Endodermal cell (in vitro differentiated cells): ENCODE results near the gene STARD13. TPM values are rescaled to one million over a fixed set of nuclear protein-coding genes. Genes with fewer than 3 reads are reported as not detected.

Experiments
- DNase-seq: peaks from one replicate; pipeline ENCODE4 v3.0.0-alpha.2; 2017
- H3K27ac ChIP-seq: 2 replicates; pipeline ENCODE4 v1.5.1; 2013; ENCODE audit warnings: mild to moderate bottlenecking, low read depth, low read length, moderate library complexity
- H3K27me3 ChIP-seq: 2 replicates; pipeline ENCODE4 v1.6.1; 2013; ENCODE audit warnings: mild to moderate bottlenecking, low read length, moderate library complexity; ENCODE audit not compliant: insufficient read depth, control insufficient read depth, poor library complexity, severe bottlenecking
- H3K36me3 ChIP-seq: 2 replicates; pipeline ENCODE4 v1.7.0; 2013; ENCODE audit warnings: mild to moderate bottlenecking, low read length, moderate library complexity; ENCODE audit not compliant: control insufficient read depth, insufficient read depth
- H3K4me1 ChIP-seq: one replicate; pipeline ENCODE4 v1.7.0; 2013; ENCODE audit warnings: low read length; ENCODE audit not compliant: control insufficient read depth, insufficient read depth
- H3K4me3 ChIP-seq: 2 replicates; pipeline ENCODE4 v1.5.1; 2013; ENCODE audit warnings: mild to moderate bottlenecking, low read length, moderate library complexity
- H3K9ac ChIP-seq: 2 replicates; pipeline ENCODE4 v1.6.1; 2013; ENCODE audit warnings: mild to moderate bottlenecking, low read length, moderate library complexity; ENCODE audit not compliant: poor library complexity, severe bottlenecking; ENCODE audit errors: extremely low read depth
- H3K9me3 ChIP-seq: 2 replicates; pipeline ENCODE4 v1.6.1; 2013; ENCODE audit warnings: mild to moderate bottlenecking, low read length, moderate library complexity; ENCODE audit not compliant: control insufficient read depth
- H3K27ac Mint-ChIP-seq: 2 replicates; pipeline ENCODE4 v1.8.0; 2020; ENCODE audit warnings: mixed read lengths
- H3K27me3 Mint-ChIP-seq: 2 replicates; pipeline ENCODE4 v1.8.0; 2021; ENCODE audit warnings: mild to moderate bottlenecking, mixed read lengths; ENCODE audit not compliant: insufficient read depth
- H3K36me3 Mint-ChIP-seq: 2 replicates; pipeline ENCODE4 v1.8.0; 2020; ENCODE audit warnings: low read depth, mixed read lengths
- H3K4me1 Mint-ChIP-seq: 2 replicates; pipeline ENCODE4 v1.8.0; 2020; ENCODE audit warnings: mixed read lengths
- H3K4me3 Mint-ChIP-seq: 2 replicates; pipeline ENCODE4 v1.8.0; 2020; ENCODE audit warnings: mild to moderate bottlenecking, moderate library complexity, mixed read lengths
- H3K9me3 Mint-ChIP-seq: 2 replicates; pipeline ENCODE4 v1.8.0; 2020; ENCODE audit warnings: mild to moderate bottlenecking, mixed read lengths
- CTCF ChIP-seq: fragments of 200-600 bp; sonication (generic); conservative IDR thresholded peaks from 2 replicates; pipeline ENCODE4 v1.5.0; 2021; ENCODE audit warnings: antibody characterized with exemption, mild to moderate bottlenecking
- WGBS, 2 experiments: methylation state at CpG; one replicate each; pipeline versions ENCODE4 v1.1.5 to v1.1.7; 2013; ENCODE audit warnings: missing lambda C conversion rate in 2 of 2, mixed read lengths in 1 of 2; ENCODE audit not compliant: insufficient coverage in 1 of 2, insufficient read length in 1 of 2; 5-methylcytosine and 5-hydroxymethylcytosine counted together
- total RNA-seq, 2 donors: library from RNA; stranded (reverse); fragmentation: NEBNext Ultra II Directional in 1 of 2; extraction: Animal tissue kit (Norgen Biotek cat#: 25700) in 1 of 2; gene quantifications; 2 replicates in 1 of 2; 3 replicates in 1 of 2; pipeline ENCODE4 v1.2.1, GENCODE V29; 2021

STARD13 gene
- total RNA-seq, 2 donors from 2014 or later = 2.5 to 3.7 TPM

GRCh38 chr13:33169273-33169980, 116.1 kb downstream of the STARD13 start:
- Histone ChIP-seq H3K27ac (no peak overlapping the region), H3K9me3 (no peaks in the 10 kb centered on the region), H3K4me1 (no peaks in the 10 kb centered on the region), H3K27me3 (no peaks in the 10 kb centered on the region), H3K36me3 (no peaks in the 10 kb centered on the region), H3K4me3 (no peak overlapping the region), H3K9ac (no peak overlapping the region)
- H3K4me1 Mint-ChIP-seq = no peaks in the 10 kb centered on the region
- H3K4me3 Mint-ChIP-seq = no peak overlapping the region
- no peaks in the 10 kb centered on the region for H3K27me3 Mint-ChIP-seq
- H3K9me3 Mint-ChIP-seq = peaks cover 8% of the 10 kb centered on the region
- DNase-seq = no peak
- WGBS, 2 experiments = 96% methylated on average over 4 to 6 of the region's 6 CpGs
- TF ChIP-seq CTCF = no peak
- no peak overlapping the region for H3K27ac Mint-ChIP-seq
- H3K36me3 Mint-ChIP-seq = no peaks in the 10 kb centered on the region

- WGBS, 2 experiments = 90 to 91% methylated on average over 2 to 5 of the region's 5 CpGs
- no peak overlapping the region for H3K4me3 Mint-ChIP-seq
- no peak overlapping the region for H3K27ac ChIP-seq
Measured at GRCh38 chr13:33168321-33168960, 117.1 kb downstream of the STARD13 start.

GRCh38 chr13:33167491-33167890, 118.1 kb downstream of the STARD13 start:
- Histone ChIP-seq H3K9ac (no peak overlapping the region), H3K27me3 (no peaks in the 10 kb centered on the region), H3K27ac (no peak overlapping the region), H3K4me3 (no peak overlapping the region), H3K36me3 (no peaks in the 10 kb centered on the region), H3K4me1 (no peaks in the 10 kb centered on the region), H3K9me3 (peaks cover 7% of the 10 kb centered on the region)
- Mint-ChIP-seq H3K4me3 (no peak overlapping the region), H3K36me3 (peaks cover 5% of the 10 kb centered on the region), H3K9me3 (peaks cover 20% of the 10 kb centered on the region), H3K4me1 (no peaks in the 10 kb centered on the region), H3K27ac (no peak overlapping the region), H3K27me3 (no peaks in the 10 kb centered on the region)
- TF ChIP-seq CTCF = no peak
- 88 to 92% methylated on average over 9 to 12 of the region's 12 CpGs for WGBS, 2 experiments
- no peak for DNase-seq

More at GRCh38 chr13:33168321-33168960, 117.1 kb downstream of the STARD13 start:
- H3K36me3 ChIP-seq = no peaks in the 10 kb centered on the region
- no peaks in the 10 kb centered on the region for H3K27me3 Mint-ChIP-seq
- no peaks in the 10 kb centered on the region for H3K36me3 Mint-ChIP-seq
- H3K4me1 Mint-ChIP-seq = no peaks in the 10 kb centered on the region
- TF ChIP-seq CTCF = no peak
- H3K27ac Mint-ChIP-seq = no peak overlapping the region
- H3K9ac ChIP-seq = no peak overlapping the region
- H3K4me3 ChIP-seq = no peak overlapping the region
- peaks cover 11% of the 10 kb centered on the region for H3K9me3 Mint-ChIP-seq
- H3K27me3 ChIP-seq = no peaks in the 10 kb centered on the region
- H3K4me1 ChIP-seq = no peaks in the 10 kb centered on the region
- H3K9me3 ChIP-seq = no peaks in the 10 kb centered on the region
- DNase-seq = no peak
